GM23338 (cell line): ENCODE results near the gene CCDC188.

Experiments used
- EZH2 ChIP-seq: fragments of 200-600 bp; sonication (generic); IDR thresholded peaks from one replicate; pipeline ENCODE4 v1.8.0; 2017; ENCODE audit warnings: antibody characterized with exemption, mild to moderate bottlenecking, low read depth; ENCODE audit not compliant: unreplicated experiment
- EZH2phosphoT487 ChIP-seq: fragments of 200-600 bp; sonication (generic); IDR thresholded peaks from one replicate; pipeline ENCODE4 v1.8.1; 2018; ENCODE audit warnings: antibody characterized with exemption; ENCODE audit not compliant: unreplicated experiment
- POLR2AphosphoS5 ChIP-seq: IDR thresholded peaks from 2 replicates; pipeline ENCODE4 v1.6.1; 2016; ENCODE audit warnings: antibody characterized with exemption, low read depth
- STAT1 ChIP-seq: IDR thresholded peaks from one replicate; pipeline ENCODE4 v1.6.1; 2016; ENCODE audit warnings: antibody characterized with exemption; ENCODE audit not compliant: unreplicated experiment
- ZNF331 ChIP-seq: fragments of 250-450 bp; sonication (Bioruptor Pico); IDR thresholded peaks from 2 replicates; pipeline ENCODE4 v1.5.0; 2020; ENCODE audit warnings: low read depth, mild to moderate bottlenecking, moderate library complexity
- TF ChIP-seq, protein P1 (sequence below), 2 experiments: fragments of 200-600 bp in 1 of 2; sonication (generic) in 1 of 2; conservative IDR thresholded peaks; 2 replicates each; pipeline versions ENCODE4 v1.5.1 to v1.6.1; 2016 to 2017; ENCODE audit warnings: antibody characterized with exemption in 2 of 2, low read depth in 2 of 2, mild to moderate bottlenecking in 2 of 2, moderate library complexity in 1 of 2
- TF ChIP-seq, protein P2 (sequence below): IDR thresholded peaks from one replicate; pipeline ENCODE4 v1.6.1; 2018; ENCODE audit warnings: antibody characterized with exemption; ENCODE audit not compliant: unreplicated experiment

DNA sequence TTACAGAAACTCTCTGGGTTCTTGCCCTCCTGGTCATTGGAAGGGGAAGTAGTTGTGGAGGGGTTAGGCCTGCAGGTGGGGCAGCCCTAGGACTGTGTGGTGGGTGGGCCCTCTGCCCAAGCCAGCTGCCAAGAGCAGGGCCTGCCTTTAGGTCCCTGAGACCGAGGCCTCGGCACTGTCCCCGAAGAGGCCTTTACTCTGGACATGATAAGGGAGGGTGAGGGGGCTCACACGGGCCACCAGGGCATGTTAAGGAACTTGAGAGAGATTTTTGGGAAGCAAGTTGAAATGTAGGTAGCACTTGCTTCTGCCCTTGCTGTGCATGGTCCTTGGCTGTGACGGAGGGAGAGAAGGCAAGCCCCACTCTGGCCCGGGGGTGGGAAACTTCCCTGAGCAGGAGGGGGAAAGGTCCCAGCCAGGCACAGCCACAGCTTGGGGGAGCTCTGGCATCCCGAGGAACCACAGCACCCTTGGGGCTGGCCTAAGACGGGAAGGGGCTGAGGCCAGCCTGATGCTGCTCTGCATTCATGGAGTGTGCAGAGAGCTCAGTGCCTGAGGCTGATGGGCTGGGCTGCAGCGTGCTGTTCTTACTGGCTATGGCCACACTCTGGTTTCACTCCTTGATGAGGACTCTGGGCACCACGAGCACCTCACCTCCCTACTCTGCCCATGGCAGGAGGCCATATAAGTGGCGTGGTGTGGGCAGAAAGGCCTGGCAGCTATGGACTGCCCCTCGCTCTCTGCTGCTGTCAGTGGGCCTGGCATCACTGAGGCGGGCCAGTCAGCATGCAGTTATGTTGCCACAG lies 42.7 kb downstream of the CCDC188 start:
- TF ChIP-seq, protein P1, sequence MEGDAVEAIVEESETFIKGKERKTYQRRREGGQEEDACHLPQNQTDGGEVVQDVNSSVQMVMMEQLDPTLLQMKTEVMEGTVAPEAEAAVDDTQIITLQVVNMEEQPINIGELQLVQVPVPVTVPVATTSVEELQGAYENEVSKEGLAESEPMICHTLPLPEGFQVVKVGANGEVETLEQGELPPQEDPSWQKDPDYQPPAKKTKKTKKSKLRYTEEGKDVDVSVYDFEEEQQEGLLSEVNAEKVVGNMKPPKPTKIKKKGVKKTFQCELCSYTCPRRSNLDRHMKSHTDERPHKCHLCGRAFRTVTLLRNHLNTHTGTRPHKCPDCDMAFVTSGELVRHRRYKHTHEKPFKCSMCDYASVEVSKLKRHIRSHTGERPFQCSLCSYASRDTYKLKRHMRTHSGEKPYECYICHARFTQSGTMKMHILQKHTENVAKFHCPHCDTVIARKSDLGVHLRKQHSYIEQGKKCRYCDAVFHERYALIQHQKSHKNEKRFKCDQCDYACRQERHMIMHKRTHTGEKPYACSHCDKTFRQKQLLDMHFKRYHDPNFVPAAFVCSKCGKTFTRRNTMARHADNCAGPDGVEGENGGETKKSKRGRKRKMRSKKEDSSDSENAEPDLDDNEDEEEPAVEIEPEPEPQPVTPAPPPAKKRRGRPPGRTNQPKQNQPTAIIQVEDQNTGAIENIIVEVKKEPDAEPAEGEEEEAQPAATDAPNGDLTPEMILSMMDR (conservative IDR thresholded peaks at IDR 0.05; ENCODE audit: low read depth in 2 of 2), result no peak
- TF ChIP-seq EZH2 (no peak), STAT1 (no peak), EZH2phosphoT487 (no peak), ZNF331 (CRISPR knock-in tag) (no peak), POLR2AphosphoS5 (no peak)
- TF ChIP-seq, protein P2, sequence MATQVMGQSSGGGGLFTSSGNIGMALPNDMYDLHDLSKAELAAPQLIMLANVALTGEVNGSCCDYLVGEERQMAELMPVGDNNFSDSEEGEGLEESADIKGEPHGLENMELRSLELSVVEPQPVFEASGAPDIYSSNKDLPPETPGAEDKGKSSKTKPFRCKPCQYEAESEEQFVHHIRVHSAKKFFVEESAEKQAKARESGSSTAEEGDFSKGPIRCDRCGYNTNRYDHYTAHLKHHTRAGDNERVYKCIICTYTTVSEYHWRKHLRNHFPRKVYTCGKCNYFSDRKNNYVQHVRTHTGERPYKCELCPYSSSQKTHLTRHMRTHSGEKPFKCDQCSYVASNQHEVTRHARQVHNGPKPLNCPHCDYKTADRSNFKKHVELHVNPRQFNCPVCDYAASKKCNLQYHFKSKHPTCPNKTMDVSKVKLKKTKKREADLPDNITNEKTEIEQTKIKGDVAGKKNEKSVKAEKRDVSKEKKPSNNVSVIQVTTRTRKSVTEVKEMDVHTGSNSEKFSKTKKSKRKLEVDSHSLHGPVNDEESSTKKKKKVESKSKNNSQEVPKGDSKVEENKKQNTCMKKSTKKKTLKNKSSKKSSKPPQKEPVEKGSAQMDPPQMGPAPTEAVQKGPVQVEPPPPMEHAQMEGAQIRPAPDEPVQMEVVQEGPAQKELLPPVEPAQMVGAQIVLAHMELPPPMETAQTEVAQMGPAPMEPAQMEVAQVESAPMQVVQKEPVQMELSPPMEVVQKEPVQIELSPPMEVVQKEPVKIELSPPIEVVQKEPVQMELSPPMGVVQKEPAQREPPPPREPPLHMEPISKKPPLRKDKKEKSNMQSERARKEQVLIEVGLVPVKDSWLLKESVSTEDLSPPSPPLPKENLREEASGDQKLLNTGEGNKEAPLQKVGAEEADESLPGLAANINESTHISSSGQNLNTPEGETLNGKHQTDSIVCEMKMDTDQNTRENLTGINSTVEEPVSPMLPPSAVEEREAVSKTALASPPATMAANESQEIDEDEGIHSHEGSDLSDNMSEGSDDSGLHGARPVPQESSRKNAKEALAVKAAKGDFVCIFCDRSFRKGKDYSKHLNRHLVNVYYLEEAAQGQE, result no peak
